HFFc6 (cell line): ENCODE results near the gene MCMBP. TPM values are rescaled to one million over a fixed set of nuclear protein-coding genes. Genes with fewer than 3 reads are reported as not detected.
"Not testable (repeated sequence)": the region's sequence is repeated elsewhere in the genome, so short reads cannot be mapped to it uniquely, and the experiment has no call there.

ENCODE experiments used
- DNase-seq: peaks from one replicate; pipeline ENCODE4 v3.0.0-alpha.2; 2018
- H3K27ac Mint-ChIP-seq: 2 replicates; pipeline ENCODE4 v1.8.0; 2020; ENCODE audit warnings: mild to moderate bottlenecking, mixed read lengths
- H3K27me3 Mint-ChIP-seq: 2 replicates; pipeline ENCODE4 v1.8.0; 2021; ENCODE audit warnings: mild to moderate bottlenecking, moderate library complexity, mixed read lengths; ENCODE audit not compliant: insufficient read depth
- H3K36me3 Mint-ChIP-seq: 2 replicates; pipeline ENCODE4 v1.8.0; 2021; ENCODE audit warnings: low read depth, mixed read lengths
- H3K4me1 Mint-ChIP-seq: 2 replicates; pipeline ENCODE4 v1.8.0; 2020; ENCODE audit warnings: low read depth, mixed read lengths
- H3K4me3 Mint-ChIP-seq: 2 replicates; pipeline ENCODE4 v1.8.0; 2020; ENCODE audit warnings: mild to moderate bottlenecking, moderate library complexity, mixed read lengths
- H3K9me3 Mint-ChIP-seq: 2 replicates; pipeline ENCODE4 v1.8.0; 2020; ENCODE audit warnings: mild to moderate bottlenecking, mixed read lengths
- CTCF ChIP-seq: fragments of 200-600 bp; sonication (generic); IDR thresholded peaks from 2 replicates; pipeline ENCODE4 v1.5.0; 2021; ENCODE audit warnings: antibody characterized with exemption, mild to moderate bottlenecking
- total RNA-seq, 6 experiments: library from RNA; stranded (reverse); fragmentation: NEBNext Ultra II Directional; extraction: Animal tissue kit (Norgen Biotek cat#: 25700); gene quantifications; 2 replicates in 1 of 6; 3 replicates in 5 of 6; pipeline ENCODE4 v1.2.3, GENCODE V29; 2021

MCMBP gene
- total RNA-seq, 6 experiments from 2014 or later: 40.4 to 59.0 (median 53.5) TPM

GRCh38 chr10:119878524-119878923 is 5.9 kb upstream of the MCMBP start:
- Mint-ChIP-seq H3K27ac (no peak overlapping the region), H3K27me3 (peaks cover 2% of the 10 kb centered on the region; the same call in 1 of the 2 replicates), H3K9me3 (no peaks in the 10 kb centered on the region), H3K4me1 (peaks cover 16% of the 10 kb centered on the region), H3K36me3 (peaks cover 1% of the 10 kb centered on the region; the same call in 1 of the 2 replicates), H3K4me3 (no peak overlapping the region)
- DNase-seq: no peak
- no peak for TF ChIP-seq CTCF

GRCh38 chr10:119872860-119873681 is 428 bp upstream of the MCMBP start:
- peak; percentile 69 for DNase-seq
- TF ChIP-seq CTCF: no peak; the same call in 1 of the 2 replicates

GRCh38 chr10:119871881-119872609 is 598 bp downstream of the MCMBP start:
- H3K4me3 Mint-ChIP-seq: peak overlapping the region; percentile 96
- peaks cover 50% of the 10 kb centered on the region for H3K4me1 Mint-ChIP-seq
- no peak for DNase-seq
- H3K9me3 Mint-ChIP-seq: no peaks in the 10 kb centered on the region
- peak overlapping the region; percentile 88 for H3K27ac Mint-ChIP-seq
- TF ChIP-seq CTCF: no peak
- peaks cover 6% of the 10 kb centered on the region; the same call in 1 of the 2 replicates for H3K36me3 Mint-ChIP-seq
- H3K27me3 Mint-ChIP-seq: peaks cover 2% of the 10 kb centered on the region; the same call in 1 of the 2 replicates

More at GRCh38 chr10:119872860-119873681, 428 bp upstream of the MCMBP start:
- no peaks in the 10 kb centered on the region for H3K9me3 Mint-ChIP-seq
- peaks cover 40% of the 10 kb centered on the region for H3K4me1 Mint-ChIP-seq
- H3K27me3 Mint-ChIP-seq: peaks cover 2% of the 10 kb centered on the region; the same call in 1 of the 2 replicates
- peak overlapping the region; percentile 85 for H3K4me3 Mint-ChIP-seq
- peak overlapping the region; percentile 89 for H3K27ac Mint-ChIP-seq
- peaks cover 6% of the 10 kb centered on the region; the same call in 1 of the 2 replicates for H3K36me3 Mint-ChIP-seq

- DNase-seq, H3K9me3 Mint-ChIP-seq, H3K27ac Mint-ChIP-seq, H3K27me3 Mint-ChIP-seq: not testable (repeated sequence)
- Mint-ChIP-seq H3K4me3 (0 out of 2 replicates have a peak overlapping the region, but pooled peaks have one; percentile 1), H3K36me3 (peaks cover 23% of the 10 kb centered on the region), H3K4me1 (peaks cover 68% of the 10 kb centered on the region)
Observed at GRCh38 chr10:119869398-119869797, 3.2 kb downstream of the MCMBP start.

GRCh38 chr10:119867317-119867716 is 5.3 kb downstream of the MCMBP start:
- H3K4me1 Mint-ChIP-seq: peaks cover 66% of the 10 kb centered on the region
- no peaks in the 10 kb centered on the region for H3K27me3 Mint-ChIP-seq
- peaks cover 29% of the 10 kb centered on the region for H3K36me3 Mint-ChIP-seq
- no peak for TF ChIP-seq CTCF
- H3K9me3 Mint-ChIP-seq: no peaks in the 10 kb centered on the region
- peak overlapping the region; percentile 33; the same call in 1 of the 2 replicates for H3K27ac Mint-ChIP-seq
- H3K4me3 Mint-ChIP-seq: no peak overlapping the region
- no peak for DNase-seq
